WTC11 (cell line): ENCODE measurements around the gene IGSF6.

Experiments
- TF ChIP-seq, protein P1 (sequence below): sonication (generic); formaldehyde crosslinking; IDR thresholded peaks from 2 replicates; pipeline ENCODE4 v1.8.1; 2022; ENCODE audit warnings: low read depth, missing genetic modification reagents, borderline replicate concordance
- TF ChIP-seq, protein P2 (sequence below): fragments of 200-600 bp; IDR thresholded peaks from 2 replicates; pipeline ENCODE4 v1.8.0; 2022; ENCODE audit warnings: antibody characterized with exemption

DNA sequence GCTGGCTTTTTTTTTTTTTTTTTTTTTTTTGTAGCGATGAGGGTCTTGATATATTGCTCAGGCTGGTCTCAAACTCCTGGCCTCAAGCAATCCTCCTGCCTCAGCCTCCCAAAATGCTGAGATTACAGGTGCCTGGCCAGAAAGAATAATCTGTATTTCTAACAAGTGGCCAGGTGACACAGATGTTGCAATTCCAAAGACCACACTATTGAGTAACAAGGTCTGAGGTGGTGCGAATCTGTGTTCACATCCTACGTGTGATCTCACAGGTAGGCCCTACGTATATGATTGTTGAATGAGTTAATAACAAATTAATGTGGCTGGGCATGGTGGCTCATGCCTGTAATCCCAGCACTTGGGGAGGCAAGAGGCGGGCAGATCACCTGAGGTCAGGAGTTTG lies 44.6 kb upstream of the IGSF6 start:
- TF ChIP-seq, protein P1, sequence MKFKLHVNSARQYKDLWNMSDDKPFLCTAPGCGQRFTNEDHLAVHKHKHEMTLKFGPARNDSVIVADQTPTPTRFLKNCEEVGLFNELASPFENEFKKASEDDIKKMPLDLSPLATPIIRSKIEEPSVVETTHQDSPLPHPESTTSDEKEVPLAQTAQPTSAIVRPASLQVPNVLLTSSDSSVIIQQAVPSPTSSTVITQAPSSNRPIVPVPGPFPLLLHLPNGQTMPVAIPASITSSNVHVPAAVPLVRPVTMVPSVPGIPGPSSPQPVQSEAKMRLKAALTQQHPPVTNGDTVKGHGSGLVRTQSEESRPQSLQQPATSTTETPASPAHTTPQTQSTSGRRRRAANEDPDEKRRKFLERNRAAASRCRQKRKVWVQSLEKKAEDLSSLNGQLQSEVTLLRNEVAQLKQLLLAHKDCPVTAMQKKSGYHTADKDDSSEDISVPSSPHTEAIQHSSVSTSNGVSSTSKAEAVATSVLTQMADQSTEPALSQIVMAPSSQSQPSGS (CRISPR knock-in tag): no peak
- TF ChIP-seq, protein P2, sequence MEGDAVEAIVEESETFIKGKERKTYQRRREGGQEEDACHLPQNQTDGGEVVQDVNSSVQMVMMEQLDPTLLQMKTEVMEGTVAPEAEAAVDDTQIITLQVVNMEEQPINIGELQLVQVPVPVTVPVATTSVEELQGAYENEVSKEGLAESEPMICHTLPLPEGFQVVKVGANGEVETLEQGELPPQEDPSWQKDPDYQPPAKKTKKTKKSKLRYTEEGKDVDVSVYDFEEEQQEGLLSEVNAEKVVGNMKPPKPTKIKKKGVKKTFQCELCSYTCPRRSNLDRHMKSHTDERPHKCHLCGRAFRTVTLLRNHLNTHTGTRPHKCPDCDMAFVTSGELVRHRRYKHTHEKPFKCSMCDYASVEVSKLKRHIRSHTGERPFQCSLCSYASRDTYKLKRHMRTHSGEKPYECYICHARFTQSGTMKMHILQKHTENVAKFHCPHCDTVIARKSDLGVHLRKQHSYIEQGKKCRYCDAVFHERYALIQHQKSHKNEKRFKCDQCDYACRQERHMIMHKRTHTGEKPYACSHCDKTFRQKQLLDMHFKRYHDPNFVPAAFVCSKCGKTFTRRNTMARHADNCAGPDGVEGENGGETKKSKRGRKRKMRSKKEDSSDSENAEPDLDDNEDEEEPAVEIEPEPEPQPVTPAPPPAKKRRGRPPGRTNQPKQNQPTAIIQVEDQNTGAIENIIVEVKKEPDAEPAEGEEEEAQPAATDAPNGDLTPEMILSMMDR: no peak
